Gastrocnemius medialis (tissue), 4 donors: ENCODE results near the gene PIAS3. TPM values are rescaled to one million over a fixed set of nuclear protein-coding genes. Genes with fewer than 3 reads are reported as not detected.

Experiments
- ATAC-seq, 2 donors: fragments of 150-250 bp; one replicate each; pipeline ENCODE4 v1.9.1; 2016
- DNase-seq, 2 donors: peaks; one replicate each; pipeline ENCODE4 v3.0.0-alpha.2; 2019
- H3K27ac ChIP-seq, 4 donors: fragments of 200-600 bp; sonication (generic); 1 replicate in 1 of 4; 2 replicates in 3 of 4; pipeline ENCODE4 v1.5.1; 2016 to 2018; ENCODE audit warnings: mild to moderate bottlenecking in 2 of 4, moderate library complexity in 1 of 4
- H3K27me3 ChIP-seq, 3 donors: fragments of 200-600 bp; sonication (generic) in 2 of 3; 1 replicate in 1 of 3; 2 replicates in 2 of 3; pipeline versions ENCODE4 v1.5.1 to v1.6.0; 2016 to 2019; ENCODE audit warnings: mild to moderate bottlenecking in 1 of 3, moderate library complexity in 1 of 3
- H3K36me3 ChIP-seq, 2 donors: fragments of 200-600 bp; sonication (generic) in 1 of 2; one replicate each; pipeline ENCODE4 v1.5.1; 2017 to 2018
- H3K4me1 ChIP-seq, 2 donors: fragments of 200-600 bp; sonication (generic) in 1 of 2; one replicate each; pipeline ENCODE4 v1.5.1; 2016 to 2017; ENCODE audit warnings: mild to moderate bottlenecking in 2 of 2
- H3K4me3 ChIP-seq, 4 donors: fragments of 200-600 bp; sonication (generic) in 3 of 4; 1 replicate in 1 of 4; 2 replicates in 3 of 4; pipeline ENCODE4 v1.5.1; 2016 to 2019; ENCODE audit warnings: mild to moderate bottlenecking in 2 of 4
- H3K9me3 ChIP-seq, 3 donors: fragments of 200-600 bp; sonication (generic) in 2 of 3; 1 replicate in 1 of 3; 2 replicates in 2 of 3; pipeline ENCODE4 v1.5.1; 2016 to 2019
- POLR2A ChIP-seq, 2 donors: fragments of 450-650 bp; IDR thresholded peaks; one replicate each; pipeline ENCODE4 v1.6.1; 2017; ENCODE audit warnings: antibody characterized with exemption in 2 of 2, mild to moderate bottlenecking in 2 of 2, moderate library complexity in 2 of 2
- in situ Hi-C, 4 donors: fragments of 200-750 bp; cut with MboI; loops; one replicate each; pipeline versions ENCODE4 v1.15.0 to v1.8.0; 2017; ENCODE audit warnings: low sequenced_read_pairs in 4 of 4
- intact Hi-C: fragments of 100-400 bp; cut with DNase I; formaldehyde crosslinking; loops from one replicate; pipeline ENCODE4 v1.15.1; 2023; ENCODE audit warnings: low total_unique reads
- total RNA-seq, 4 donors: library from RNA; depleted of rRNA; stranded (reverse); fragments of >200 nt; gene quantifications; one replicate each; pipeline versions ENCODE4 v1.1.0 to v1.2.3, GENCODE V29; 2016
- TF ChIP-seq, protein P1 (sequence below), 5 experiments: fragments of 450-650 bp in 3 of 5; fragments of 200-600 bp in 2 of 5; sonication (generic) in 2 of 5; IDR thresholded peaks in 4 of 5; conservative IDR thresholded peaks in 1 of 5; 1 replicate in 4 of 5; 2 replicates in 1 of 5; pipeline ENCODE4 v1.5.1; 2016 to 2019; ENCODE audit warnings: antibody characterized with exemption in 5 of 5, mild to moderate bottlenecking in 3 of 5, moderate library complexity in 3 of 5

PIAS3 gene
- total RNA-seq, 4 donors from 2014 or later = 26.2 to 40.0 (median 35.7) TPM

DNA sequence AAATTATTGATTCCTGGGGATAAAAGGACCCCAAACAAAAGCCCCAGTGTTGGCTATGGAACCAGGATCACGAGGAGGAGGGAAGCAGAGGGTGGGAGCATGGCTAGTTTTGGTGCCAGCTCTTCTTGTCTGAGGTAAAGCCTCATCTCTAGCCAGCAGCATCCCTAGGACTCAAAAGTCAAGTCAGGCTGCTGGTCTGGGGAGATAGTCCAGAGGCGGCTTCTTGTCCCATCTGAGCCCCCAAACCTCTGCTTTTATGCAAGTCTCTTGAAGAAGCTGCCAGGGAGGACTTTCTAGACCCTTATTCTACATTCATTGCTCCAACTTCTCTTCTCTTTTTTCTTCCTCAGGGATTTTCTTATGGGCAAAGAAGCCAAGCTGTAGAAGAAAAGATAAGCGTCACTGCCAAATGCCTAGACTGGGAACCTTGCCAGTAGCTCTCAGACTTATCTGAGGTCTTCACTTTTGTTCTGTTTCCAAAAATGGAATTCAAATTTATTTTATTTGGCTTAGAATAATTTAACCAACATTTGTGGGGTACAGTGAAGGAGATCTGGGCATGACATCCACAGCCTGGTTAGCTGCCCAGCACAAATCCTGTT lies 33.7 kb upstream of the PIAS3 start:
- intact Hi-C loops = loop anchor here (1.0 to 2.0 kb wide), 3 partner anchors 18 to 114 kb away; partner anchors contain the start of genes ANKRD34A, ITGA10 and POLR3GL
- Histone ChIP-seq H3K4me3 (peak overlapping the region in 3 of 4 donors; percentile 6 to 13 (median 12)), H3K27ac (peak overlapping the region; percentile 88 to 98 (median 91)), H3K36me3 (peaks cover 0 to 14% of the 10 kb centered on the region in 2 donors), H3K4me1 (peaks cover 36 to 38% of the 10 kb centered on the region in 2 donors), H3K9me3 (no peaks in the 10 kb centered on the region), H3K27me3 (no peaks in the 10 kb centered on the region)
- ATAC-seq (no peak), DNase-seq (no peak)
- TF ChIP-seq POLR2A (IDR thresholded peaks at IDR 0.05) = no peak
- TF ChIP-seq, protein P1, sequence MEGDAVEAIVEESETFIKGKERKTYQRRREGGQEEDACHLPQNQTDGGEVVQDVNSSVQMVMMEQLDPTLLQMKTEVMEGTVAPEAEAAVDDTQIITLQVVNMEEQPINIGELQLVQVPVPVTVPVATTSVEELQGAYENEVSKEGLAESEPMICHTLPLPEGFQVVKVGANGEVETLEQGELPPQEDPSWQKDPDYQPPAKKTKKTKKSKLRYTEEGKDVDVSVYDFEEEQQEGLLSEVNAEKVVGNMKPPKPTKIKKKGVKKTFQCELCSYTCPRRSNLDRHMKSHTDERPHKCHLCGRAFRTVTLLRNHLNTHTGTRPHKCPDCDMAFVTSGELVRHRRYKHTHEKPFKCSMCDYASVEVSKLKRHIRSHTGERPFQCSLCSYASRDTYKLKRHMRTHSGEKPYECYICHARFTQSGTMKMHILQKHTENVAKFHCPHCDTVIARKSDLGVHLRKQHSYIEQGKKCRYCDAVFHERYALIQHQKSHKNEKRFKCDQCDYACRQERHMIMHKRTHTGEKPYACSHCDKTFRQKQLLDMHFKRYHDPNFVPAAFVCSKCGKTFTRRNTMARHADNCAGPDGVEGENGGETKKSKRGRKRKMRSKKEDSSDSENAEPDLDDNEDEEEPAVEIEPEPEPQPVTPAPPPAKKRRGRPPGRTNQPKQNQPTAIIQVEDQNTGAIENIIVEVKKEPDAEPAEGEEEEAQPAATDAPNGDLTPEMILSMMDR (IDR thresholded peaks at IDR 0.05 in 4 of 5, conservative IDR thresholded peaks at IDR 0.05 in 1 of 5) = no peak
- in situ Hi-C loops = loop anchor here in 2 of 4 donors (5.0 to 10.0 kb wide), 3 partner anchors 62 to 122 kb away; partner anchors contain the start of gene LIX1L (in 1 of the 2)

DNA sequence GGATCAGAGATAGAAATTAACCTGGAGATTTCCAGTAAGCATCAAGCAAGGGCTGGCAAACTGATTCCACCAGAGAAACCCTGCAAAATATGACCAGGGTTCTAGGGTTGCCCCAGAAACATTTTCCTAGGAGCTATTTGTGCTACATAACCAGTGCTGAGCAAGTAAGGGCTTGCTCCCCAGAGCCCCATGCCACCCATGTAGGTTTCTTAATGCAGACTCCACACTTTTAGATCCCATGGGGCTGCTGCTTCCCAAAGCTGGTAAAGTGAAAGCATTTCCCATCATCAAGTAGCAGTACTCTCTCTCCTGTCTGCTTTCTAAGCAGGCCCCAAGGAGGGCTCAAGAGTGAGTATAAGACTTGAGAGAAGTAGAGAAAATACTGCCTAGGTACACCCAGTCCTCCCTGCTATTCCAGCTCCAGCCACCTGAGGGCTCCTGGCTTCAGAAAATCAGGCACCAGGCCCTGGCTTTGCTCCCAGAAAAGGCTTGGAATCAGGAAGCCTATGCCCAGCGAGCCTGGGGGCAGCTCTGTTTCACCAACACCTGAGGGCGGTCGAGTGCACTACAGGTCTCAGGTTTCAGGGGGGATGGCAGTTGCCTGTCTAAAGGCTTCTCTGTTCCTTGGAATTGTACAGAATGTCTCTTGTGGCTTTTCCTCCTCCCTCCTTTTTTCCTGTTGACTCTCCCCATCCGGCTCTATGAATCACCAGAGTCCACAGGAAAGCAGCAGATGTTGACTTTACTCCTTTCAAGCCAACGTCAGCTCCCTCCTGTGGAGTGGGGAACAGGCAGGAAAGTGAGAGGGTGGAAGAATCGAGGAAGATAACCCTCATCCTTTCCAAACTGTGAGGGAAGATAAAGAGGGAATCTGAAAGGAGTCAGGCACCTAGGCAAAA lies 33.0 kb upstream of the PIAS3 start:
- intact Hi-C loops (loop anchor here (1.0 to 2.0 kb wide), 3 partner anchors 18 to 115 kb away; partner anchors contain the start of genes ANKRD34A, ITGA10 and POLR3GL), in situ Hi-C loops (loop anchor here in 2 of 4 donors (5.0 to 10.0 kb wide), 3 partner anchors 63 to 123 kb away; partner anchors contain the start of gene LIX1L (in 1 of the 2))
- ATAC-seq (peak; percentile 89 to 90), DNase-seq (peak; percentile 98)
- peak overlapping the region; percentile 88 to 98 (median 91) for H3K27ac ChIP-seq
- H3K9me3 ChIP-seq = no peaks in the 10 kb centered on the region
- no peaks in the 10 kb centered on the region for H3K27me3 ChIP-seq
- TF ChIP-seq POLR2A (IDR thresholded peaks at IDR 0.05) = peak; percentile 44 to 85
- TF ChIP-seq, protein P1 (IDR thresholded peaks at IDR 0.05 in 4 of 5, conservative IDR thresholded peaks at IDR 0.05 in 1 of 5) = peak; percentile 92 to 98 (median 97)
- H3K4me3 ChIP-seq = peak overlapping the region in 3 of 4 donors; percentile 6 to 29 (median 12)
- H3K4me1 ChIP-seq = peaks cover 36 to 43% of the 10 kb centered on the region in 2 donors
- peaks cover 0 to 9% of the 10 kb centered on the region in 2 donors for H3K36me3 ChIP-seq

DNA sequence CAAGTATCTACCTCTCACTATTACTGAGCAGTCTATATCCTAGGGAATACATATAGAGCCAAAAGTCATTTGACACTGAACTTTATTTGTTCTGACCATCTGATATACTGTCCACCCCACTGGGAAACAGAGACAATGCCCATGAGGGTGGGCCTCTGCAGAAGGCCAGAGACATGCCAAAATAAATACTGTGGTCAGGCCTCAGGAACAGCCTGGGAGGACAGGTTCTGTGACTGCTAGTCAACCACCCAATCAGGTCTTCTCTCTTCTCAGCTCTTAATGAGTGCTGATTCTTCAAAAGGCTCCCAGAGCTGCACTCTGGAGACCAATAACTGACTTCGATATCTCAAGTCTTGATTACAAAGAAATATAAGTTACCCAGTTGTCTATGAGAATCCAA lies 32.3 kb upstream of the PIAS3 start:
- DNase-seq (no peak), ATAC-seq (no peak)
- Histone ChIP-seq H3K27ac (peak overlapping the region; percentile 88 to 98 (median 91)), H3K4me3 (no peak overlapping the region), H3K9me3 (no peaks in the 10 kb centered on the region), H3K4me1 (peaks cover 36 to 43% of the 10 kb centered on the region in 2 donors), H3K36me3 (peaks cover 0 to 4% of the 10 kb centered on the region in 2 donors), H3K27me3 (no peaks in the 10 kb centered on the region)
- intact Hi-C loops = no loop called here
- no peak for TF ChIP-seq POLR2A (IDR thresholded peaks at IDR 0.05)
- TF ChIP-seq, protein P1 (IDR thresholded peaks at IDR 0.05 in 4 of 5, conservative IDR thresholded peaks at IDR 0.05 in 1 of 5) = no peak
- in situ Hi-C loops = loop anchor here in 2 of 4 donors (5.0 to 10.0 kb wide), 3 partner anchors 64 to 124 kb away; partner anchors contain the start of gene LIX1L (in 1 of the 2)

DNA sequence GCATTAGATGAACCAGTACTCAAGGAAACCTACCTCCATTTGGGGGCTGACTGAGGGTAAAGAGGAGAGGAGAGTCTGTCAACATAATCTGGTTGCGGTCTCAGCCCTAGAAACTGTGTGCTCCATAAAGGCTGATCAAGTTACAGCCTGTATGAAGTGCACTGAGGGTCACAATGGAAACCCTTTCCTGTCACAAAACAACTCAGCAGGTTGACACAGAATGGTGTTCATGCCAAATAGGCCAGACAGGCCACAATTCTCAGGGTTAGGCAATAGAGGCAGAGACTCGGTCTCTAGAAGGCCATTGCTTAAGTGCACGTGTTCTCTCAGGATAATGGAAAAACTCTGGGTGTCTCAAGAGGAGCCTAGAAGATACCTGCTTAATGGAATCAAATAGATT lies 30.8 kb upstream of the PIAS3 start:
- Histone ChIP-seq H3K4me1 (peaks cover 43% of the 10 kb centered on the region in 2 donors), H3K27ac (peak overlapping the region; percentile 88 to 98 (median 91)), H3K9me3 (no peaks in the 10 kb centered on the region), H3K4me3 (no peak overlapping the region), H3K36me3 (peaks cover 0 to 1% of the 10 kb centered on the region in 2 donors), H3K27me3 (no peaks in the 10 kb centered on the region)
- peak; percentile 68 to 74 for ATAC-seq
- TF ChIP-seq, protein P1 (IDR thresholded peaks at IDR 0.05 in 4 of 5, conservative IDR thresholded peaks at IDR 0.05 in 1 of 5) = no peak
- peak in 1 of 2 donors; percentile 26 for TF ChIP-seq POLR2A (IDR thresholded peaks at IDR 0.05)
- intact Hi-C loops = no loop called here
- peak; percentile 73 to 80 for DNase-seq
- in situ Hi-C loops = loop anchor here in 2 of 4 donors (5.0 to 10.0 kb wide), 3 partner anchors 65 to 125 kb away; partner anchors contain the start of gene LIX1L (in 1 of the 2)
